HepG2 (cell line): ENCODE measurements around the gene MRPL34. TPM values are rescaled to one million over a fixed set of nuclear protein-coding genes. Genes with fewer than 3 reads are reported as not detected.

Experiments
- HNRNPL ChIP-seq: fragments of 200-400 bp; formaldehyde crosslinking; IDR thresholded peaks from 2 replicates; pipeline ENCODE4 v1.6.1; 2017; ENCODE audit warnings: mild to moderate bottlenecking, low read depth, low read length
- IRF1 ChIP-seq: sonication (generic); formaldehyde crosslinking; IDR thresholded peaks from 2 replicates; pipeline ENCODE4 v1.4.0; 2020; ENCODE audit warnings: low read depth, mild to moderate bottlenecking, missing genetic modification reagents
- NPAS2 ChIP-seq: sonication (generic); formaldehyde crosslinking; IDR thresholded peaks from 2 replicates; pipeline ENCODE4 v1.8.0; 2022; ENCODE audit warnings: mild to moderate bottlenecking, missing genetic modification reagents, borderline replicate concordance
- PTBP1 ChIP-seq: fragments of 200-400 bp; formaldehyde crosslinking; IDR thresholded peaks from 2 replicates; pipeline ENCODE4 v1.6.1; 2018; ENCODE audit warnings: low read length, low read depth; ENCODE audit not compliant: poor library complexity, severe bottlenecking
- SMAD3 ChIP-seq: sonication (generic); formaldehyde crosslinking; IDR thresholded peaks from 2 replicates; pipeline ENCODE4 v1.4.0; 2020; ENCODE audit warnings: missing genetic modification reagents
- SPEN ChIP-seq: sonication (generic); formaldehyde crosslinking; IDR thresholded peaks from 2 replicates; pipeline ENCODE4 v1.5.1; 2020; ENCODE audit warnings: low read depth, mild to moderate bottlenecking, missing genetic modification reagents
- THAP8 ChIP-seq: sonication (generic); formaldehyde crosslinking; IDR thresholded peaks from 2 replicates; pipeline ENCODE4 v1.5.1; 2020; ENCODE audit warnings: missing genetic modification reagents, mild to moderate bottlenecking, borderline replicate concordance
- TIGD3 ChIP-seq: sonication (generic); formaldehyde crosslinking; IDR thresholded peaks from 2 replicates; pipeline ENCODE4 v1.5.1; 2020; ENCODE audit warnings: mild to moderate bottlenecking, missing genetic modification reagents, borderline replicate concordance
- ZNF136 ChIP-seq: sonication (generic); formaldehyde crosslinking; IDR thresholded peaks from 2 replicates; pipeline ENCODE4 v1.8.1; 2022; ENCODE audit warnings: low read depth, mild to moderate bottlenecking, moderate library complexity, missing genetic modification reagents
- ZNF430 ChIP-seq: sonication (generic); formaldehyde crosslinking; IDR thresholded peaks from 2 replicates; pipeline ENCODE4 v1.9.0; 2021; ENCODE audit warnings: mild to moderate bottlenecking, missing genetic modification reagents
- ZNF589 ChIP-seq: sonication (generic); formaldehyde crosslinking; conservative IDR thresholded peaks from 2 replicates; pipeline ENCODE4 v1.8.0; 2022; ENCODE audit warnings: mild to moderate bottlenecking, moderate library complexity, missing genetic modification reagents
- ZNF598 ChIP-seq: sonication (generic); formaldehyde crosslinking; IDR thresholded peaks from 2 replicates; pipeline ENCODE4 v1.5.1; 2020; ENCODE audit warnings: mild to moderate bottlenecking, missing genetic modification reagents, borderline replicate concordance
- ZSCAN9 ChIP-seq: IDR thresholded peaks from 2 replicates; pipeline ENCODE4 v1.6.1; 2016; ENCODE audit warnings: borderline replicate concordance
- polyA plus RNA-seq, 8 experiments: library from polyadenylated mRNA; depleted of rRNA in 3 of 8; stranded (reverse) in 7 of 8; unstranded in 1 of 8; fragments of >200 nt; fragmentation: Illumina TruSeq in 4 of 8; extraction: Trizol in 4 of 8; gene quantifications; 2 replicates each; pipeline versions ENCODE4 v1.2.1 to v1.2.3, GENCODE V29; 2011 to 2016; ENCODE audit warnings: low read depth in 4 of 8, missing spikeins in 1 of 8, mixed read lengths in 1 of 8; ENCODE audit not compliant: insufficient read depth in 1 of 8
- total RNA-seq, 5 experiments: library from RNA; depleted of rRNA; stranded (reverse); fragments of >200 nt; fragmentation: Illumina TruSeq; extraction: Trizol; gene quantifications; 2 replicates each; pipeline ENCODE4 v1.2.3, GENCODE V29; 2016; ENCODE audit warnings: low read depth in 1 of 5
- TF ChIP-seq, protein P1 (sequence below): sonication (generic); formaldehyde crosslinking; IDR thresholded peaks from 2 replicates; pipeline ENCODE4 v1.4.0; 2020; ENCODE audit warnings: mild to moderate bottlenecking, missing genetic modification reagents
- TF ChIP-seq, protein P2 (sequence below): IDR thresholded peaks from 2 replicates; pipeline ENCODE4 v1.6.1; 2012; ENCODE audit warnings: low read length, improper control_type of control experiment

Gene MRPL34
- total and polyA plus RNA-seq, 2 of the 13 experiments (the other 11 are each of a cell fraction or from before 2014, with no cell fraction given): 74.0 to 77.3 TPM

- TF ChIP-seq SMAD3 (CRISPR knock-in tag) (no peak), ZNF136 (CRISPR knock-in tag) (no peak), NPAS2 (CRISPR knock-in tag) (no peak), TIGD3 (CRISPR knock-in tag) (no peak), PTBP1 (no peak), ZSCAN9 (CRISPR knock-in tag) (0 out of 2 replicates have a peak, but pooled peaks have one; percentile 34), SPEN (CRISPR knock-in tag) (peak; percentile 42; the same call in 1 of the 2 replicates), ZNF589 (no peak), ZNF430 (CRISPR knock-in tag) (no peak; the same call in 1 of the 2 replicates), IRF1 (CRISPR knock-in tag) (no peak), THAP8 (CRISPR knock-in tag) (no peak), ZNF598 (CRISPR knock-in tag) (no peak), HNRNPL (no peak)
- TF ChIP-seq, protein P1, sequence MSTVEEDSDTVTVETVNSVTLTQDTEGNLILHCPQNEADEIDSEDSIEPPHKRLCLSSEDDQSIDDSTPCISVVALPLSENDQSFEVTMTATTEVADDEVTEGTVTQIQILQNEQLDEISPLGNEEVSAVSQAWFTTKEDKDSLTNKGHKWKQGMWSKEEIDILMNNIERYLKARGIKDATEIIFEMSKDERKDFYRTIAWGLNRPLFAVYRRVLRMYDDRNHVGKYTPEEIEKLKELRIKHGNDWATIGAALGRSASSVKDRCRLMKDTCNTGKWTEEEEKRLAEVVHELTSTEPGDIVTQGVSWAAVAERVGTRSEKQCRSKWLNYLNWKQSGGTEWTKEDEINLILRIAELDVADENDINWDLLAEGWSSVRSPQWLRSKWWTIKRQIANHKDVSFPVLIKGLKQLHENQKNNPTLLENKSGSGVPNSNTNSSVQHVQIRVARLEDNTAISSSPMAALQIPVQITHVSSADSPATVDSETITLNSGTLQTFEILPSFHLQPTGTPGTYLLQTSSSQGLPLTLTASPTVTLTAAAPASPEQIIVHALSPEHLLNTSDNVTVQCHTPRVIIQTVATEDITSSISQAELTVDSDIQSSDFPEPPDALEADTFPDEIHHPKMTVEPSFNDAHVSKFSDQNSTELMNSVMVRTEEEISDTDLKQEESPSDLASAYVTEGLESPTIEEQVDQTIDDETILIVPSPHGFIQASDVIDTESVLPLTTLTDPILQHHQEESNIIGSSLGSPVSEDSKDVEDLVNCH (CRISPR knock-in tag): no peak
- TF ChIP-seq, protein P2, sequence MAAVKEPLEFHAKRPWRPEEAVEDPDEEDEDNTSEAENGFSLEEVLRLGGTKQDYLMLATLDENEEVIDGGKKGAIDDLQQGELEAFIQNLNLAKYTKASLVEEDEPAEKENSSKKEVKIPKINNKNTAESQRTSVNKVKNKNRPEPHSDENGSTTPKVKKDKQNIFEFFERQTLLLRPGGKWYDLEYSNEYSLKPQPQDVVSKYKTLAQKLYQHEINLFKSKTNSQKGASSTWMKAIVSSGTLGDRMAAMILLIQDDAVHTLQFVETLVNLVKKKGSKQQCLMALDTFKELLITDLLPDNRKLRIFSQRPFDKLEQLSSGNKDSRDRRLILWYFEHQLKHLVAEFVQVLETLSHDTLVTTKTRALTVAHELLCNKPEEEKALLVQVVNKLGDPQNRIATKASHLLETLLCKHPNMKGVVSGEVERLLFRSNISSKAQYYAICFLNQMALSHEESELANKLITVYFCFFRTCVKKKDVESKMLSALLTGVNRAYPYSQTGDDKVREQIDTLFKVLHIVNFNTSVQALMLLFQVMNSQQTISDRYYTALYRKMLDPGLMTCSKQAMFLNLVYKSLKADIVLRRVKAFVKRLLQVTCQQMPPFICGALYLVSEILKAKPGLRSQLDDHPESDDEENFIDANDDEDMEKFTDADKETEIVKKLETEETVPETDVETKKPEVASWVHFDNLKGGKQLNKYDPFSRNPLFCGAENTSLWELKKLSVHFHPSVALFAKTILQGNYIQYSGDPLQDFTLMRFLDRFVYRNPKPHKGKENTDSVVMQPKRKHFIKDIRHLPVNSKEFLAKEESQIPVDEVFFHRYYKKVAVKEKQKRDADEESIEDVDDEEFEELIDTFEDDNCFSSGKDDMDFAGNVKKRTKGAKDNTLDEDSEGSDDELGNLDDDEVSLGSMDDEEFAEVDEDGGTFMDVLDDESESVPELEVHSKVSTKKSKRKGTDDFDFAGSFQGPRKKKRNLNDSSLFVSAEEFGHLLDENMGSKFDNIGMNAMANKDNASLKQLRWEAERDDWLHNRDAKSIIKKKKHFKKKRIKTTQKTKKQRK: no peak
Measured at GRCh38 chr19:17346109-17346671, 40.5 kb downstream of the MRPL34 start (continued).
